HuH-7 (cell line): ENCODE data around the gene THAP11.
A peak's percentile ranks its signal among the peaks of the same experiment; 100 is the strongest.
"Not testable (repeated sequence)": the region's sequence is repeated elsewhere in the genome, so short reads cannot be mapped to it uniquely, and the experiment has no call there.

Experiments used
- DNase-seq: peaks from one replicate; pipeline ENCODE4 v3.0.0; 2011; ENCODE audit warnings: low spot score

THAP11 gene

DNA sequence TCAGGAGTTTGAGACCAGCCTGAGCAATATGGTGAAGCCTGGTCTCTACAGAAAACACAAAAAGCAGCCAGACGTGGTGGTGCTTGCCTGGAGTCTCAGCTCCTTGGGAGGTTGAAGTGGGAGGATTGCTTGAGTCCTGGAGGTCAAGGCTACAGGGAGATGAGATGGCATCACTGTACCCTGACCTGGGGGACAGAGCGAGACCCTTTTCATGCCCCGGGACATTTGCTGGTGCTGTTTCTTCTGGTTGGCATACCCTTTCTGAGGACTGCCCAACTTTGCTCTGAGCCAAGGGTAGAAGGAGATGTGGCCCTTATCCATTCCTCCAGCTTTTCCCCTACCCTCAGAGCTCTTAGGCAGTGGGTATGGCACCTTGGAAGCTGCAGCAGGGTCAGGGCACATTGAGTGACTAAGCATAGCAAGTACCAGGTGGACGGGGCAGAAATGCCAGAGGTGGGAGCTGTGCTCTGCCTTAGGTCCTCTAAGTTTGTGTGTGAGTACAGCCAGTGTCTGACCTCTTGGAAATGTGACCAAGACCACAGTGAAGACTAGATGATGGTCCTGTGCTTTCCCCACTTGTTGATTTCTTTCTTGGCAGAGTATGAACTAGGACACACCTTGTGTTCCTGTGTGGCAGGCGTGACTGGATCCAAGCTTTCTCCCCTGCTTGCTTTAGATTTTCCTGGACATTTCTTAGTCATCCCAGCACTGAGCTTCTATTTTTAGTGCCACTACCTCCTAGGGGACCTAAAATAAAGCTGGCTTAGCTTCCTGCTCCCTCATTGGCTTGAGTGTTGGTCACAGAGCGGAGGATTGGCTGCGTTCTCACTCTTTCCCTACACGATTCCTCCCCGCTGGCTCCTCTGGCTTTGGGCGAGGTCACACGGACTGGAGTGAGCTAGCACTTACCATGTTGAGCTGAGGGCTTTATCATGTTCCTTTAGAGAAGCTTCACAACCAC is 20.8 kb downstream of the THAP11 start:
- DNase-seq: no peak

DNA sequence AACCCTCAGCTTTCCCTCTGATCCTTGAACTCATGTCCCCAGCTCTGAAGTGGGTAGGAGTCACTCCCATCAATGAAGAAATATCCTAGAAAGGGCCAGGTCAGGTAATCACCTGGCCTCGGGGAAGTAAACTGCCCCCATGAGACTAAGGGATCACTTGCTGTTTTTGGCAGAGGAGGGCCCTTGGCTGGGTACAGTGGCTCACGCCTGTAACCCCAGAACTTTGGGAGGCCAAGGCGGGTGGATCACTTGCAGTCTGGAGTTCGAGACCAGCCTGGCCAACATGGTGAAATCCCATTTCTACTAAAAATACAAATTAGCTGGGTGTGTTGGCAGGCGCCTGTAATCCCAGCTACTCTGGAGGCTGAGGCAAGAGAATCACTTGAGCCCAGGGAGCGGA is 21.9 kb downstream of the THAP11 start:
- not testable (repeated sequence) for DNase-seq

DNA sequence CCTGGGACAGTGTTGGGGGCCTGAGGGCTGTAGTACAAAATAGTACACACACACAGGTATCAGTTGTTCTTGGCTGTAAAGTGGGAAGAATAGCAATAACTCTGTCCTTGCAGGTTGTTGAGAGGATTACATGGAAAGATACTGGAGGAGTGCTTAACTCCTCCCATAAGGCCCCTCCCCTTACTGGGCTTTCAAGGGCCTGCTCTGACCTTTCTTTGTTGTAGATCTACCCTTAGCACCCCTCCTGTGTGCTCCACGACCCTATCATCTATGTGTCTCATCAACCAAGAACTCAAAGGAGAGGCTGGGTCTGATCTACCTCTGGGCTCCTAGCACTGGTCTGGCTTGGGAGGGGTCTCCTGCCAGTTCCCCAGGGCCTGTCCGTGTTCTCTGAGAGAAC is 22.5 kb downstream of the THAP11 start:
- no peak for DNase-seq

DNA sequence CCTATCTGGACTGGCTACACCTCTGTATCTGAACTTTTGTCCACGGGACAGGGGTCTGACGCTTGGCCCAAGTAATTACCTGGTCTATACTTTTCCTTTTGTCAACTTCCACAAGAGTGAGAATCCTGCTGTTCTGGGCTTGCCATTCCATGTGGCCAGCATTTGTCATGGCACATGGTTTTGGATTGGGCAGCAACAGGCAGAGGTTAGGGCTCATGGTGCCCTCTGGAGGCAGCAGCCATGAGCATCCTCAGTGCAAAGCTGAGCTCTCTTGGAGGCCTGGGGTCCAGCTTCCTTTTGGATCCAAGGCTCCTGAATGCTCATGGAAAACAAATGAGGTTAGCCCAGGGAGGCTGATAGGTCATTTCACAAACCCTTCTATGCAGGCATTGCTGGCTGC is 23.2 kb downstream of the THAP11 start:
- DNase-seq: peak; percentile 71

DNA sequence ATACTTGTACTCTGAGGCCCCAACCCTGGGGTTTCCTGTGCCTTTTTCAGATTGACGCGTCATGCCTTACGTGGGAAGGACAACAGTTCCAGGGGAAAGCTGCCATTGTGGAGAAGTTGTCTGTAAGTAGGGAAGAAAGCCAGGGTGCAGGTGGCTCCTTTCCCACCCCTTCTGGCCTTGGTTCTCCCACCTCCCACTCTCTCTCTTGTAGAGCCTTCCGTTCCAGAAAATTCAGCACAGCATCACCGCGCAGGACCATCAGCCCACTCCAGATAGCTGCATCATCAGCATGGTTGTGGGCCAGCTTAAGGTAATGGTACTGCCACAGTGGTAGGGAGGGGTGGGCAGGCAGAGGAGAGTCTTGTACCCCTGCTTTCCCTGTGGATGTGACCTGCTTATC is 26.2 kb downstream of the THAP11 start:
- no peak for DNase-seq

DNA sequence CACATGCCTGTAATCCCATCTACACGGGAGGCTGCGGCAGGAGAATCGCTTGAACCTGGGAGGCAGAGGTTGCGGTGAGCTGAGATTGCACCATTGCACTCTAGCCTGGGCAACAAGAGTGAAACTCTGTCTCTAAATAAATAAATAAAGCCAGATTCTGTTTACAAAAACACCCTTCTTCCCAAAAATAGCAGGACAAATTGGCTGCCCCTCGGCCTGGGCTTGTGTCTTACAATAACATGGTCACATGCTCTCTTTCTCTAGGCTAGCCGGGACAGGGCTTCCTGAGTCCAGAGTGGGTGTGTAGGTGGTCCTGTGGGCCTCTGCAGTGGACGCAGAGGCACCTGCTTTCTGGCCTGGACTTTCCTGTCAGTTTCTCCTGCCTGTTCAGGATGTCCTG is 27.5 kb downstream of the THAP11 start:
- no peak for DNase-seq

DNA sequence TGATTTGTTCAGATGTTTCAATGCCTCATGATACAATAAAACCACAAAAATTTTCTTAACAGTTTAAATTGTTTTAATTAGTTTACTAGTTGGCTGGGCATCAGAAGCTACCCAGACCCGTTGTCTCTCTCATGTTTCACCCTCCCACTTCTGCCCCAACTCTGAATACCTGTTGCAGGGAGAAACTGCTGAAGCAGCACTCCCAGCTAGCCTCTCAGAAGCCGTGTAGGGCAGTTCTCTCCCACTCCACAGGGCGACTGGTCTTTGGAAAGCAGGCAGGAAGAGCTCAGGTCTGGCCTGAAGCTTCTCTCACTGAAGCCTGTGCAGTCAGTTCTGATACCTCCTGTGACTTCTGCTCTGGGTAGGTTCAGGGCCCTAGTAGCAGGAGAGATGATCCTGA is 29.1 kb downstream of the THAP11 start:
- DNase-seq: no peak

- no peak for DNase-seq
These were observed 30.1 kb downstream of the THAP11 start for GRCh38 chr16:67872131-67872630.

DNA sequence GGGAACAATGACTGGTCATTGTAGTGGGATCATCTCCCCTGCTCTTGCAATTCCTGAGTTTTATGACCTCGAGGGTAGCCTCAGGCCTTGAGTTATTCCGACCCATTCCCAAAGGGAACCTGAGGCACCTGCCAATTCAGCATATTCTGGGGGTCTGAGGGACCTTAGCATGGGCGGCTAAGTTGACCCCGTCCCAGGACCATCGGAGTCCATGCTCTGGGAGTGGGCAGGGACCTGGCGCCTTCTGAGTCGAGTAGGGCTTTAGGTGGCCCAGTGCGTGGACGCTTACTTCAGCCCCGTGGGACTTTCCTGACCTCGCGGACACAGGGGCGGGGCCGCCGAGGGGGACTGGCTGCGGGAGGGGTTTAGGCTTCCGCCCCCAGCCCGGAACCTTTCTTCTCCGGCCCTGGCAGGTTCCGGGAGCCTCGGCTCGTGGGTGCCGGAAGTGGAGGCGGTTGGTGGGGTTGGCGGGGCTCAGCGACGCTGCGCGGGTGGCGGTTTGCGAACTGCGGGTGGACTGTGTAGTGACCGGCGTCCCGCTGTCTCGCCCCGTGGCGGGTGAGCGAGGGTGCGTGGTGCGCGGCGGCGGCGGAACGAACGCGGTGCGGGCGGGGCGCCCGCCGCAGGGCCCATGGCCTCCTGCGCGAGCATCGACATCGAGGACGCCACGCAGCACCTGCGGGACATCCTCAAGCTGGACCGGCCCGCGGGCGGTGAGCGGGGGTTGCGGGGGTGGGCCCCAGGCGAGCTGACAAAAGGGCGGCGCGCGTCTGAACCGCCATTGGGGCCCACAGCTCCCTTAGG is 30.7 kb downstream of the THAP11 start, which contains the start of gene EDC4:
TSS of gene EDC4 (plus strand) at position 422 of the 804 bp plus-strand sequence. CDS start at position 632, 210 bp downstream.
- peak; percentile 96 for DNase-seq

GRCh38 chr16:67873435-67874370 is 31.6 kb downstream of the THAP11 start:
- no peak for DNase-seq

DNA sequence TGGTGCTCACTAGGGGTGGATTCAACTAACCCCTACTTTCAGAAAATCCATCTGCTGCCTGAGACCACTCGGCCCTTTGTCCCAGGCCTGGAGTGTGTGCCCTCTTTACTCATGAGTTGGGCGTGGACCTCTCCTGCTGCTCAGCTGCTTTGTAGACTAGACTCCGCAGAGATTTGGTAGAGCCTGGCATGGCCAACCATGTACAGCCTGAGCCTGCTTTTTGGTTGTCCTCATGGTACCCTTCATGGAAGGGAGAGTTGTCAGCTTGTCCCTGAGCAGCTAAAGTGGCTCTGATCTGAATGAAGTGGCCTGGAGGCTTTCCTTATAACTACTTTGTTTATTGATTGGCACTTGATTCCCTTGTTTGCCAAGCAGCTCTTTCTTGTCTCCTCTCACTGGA is 32.3 kb downstream of the THAP11 start:
- DNase-seq: no peak

DNA sequence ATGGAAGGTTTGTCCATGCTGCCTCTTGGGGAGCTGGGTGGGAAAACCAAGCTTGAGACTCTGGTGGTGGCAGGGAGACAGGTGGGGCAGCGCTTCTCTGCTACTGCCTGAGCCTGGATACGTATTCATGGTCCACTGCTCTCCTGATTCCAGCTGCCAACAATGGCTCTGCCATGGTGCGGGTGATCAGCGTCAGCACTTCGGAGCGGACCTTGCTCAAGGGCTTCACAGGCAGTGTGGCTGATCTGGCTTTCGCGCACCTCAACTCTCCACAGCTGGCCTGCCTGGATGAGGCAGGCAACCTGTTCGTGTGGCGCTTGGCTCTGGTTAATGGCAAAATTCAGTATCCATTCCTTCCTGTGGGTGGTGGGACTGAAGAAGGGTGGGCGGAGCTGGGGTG is 34.9 kb downstream of the THAP11 start:
- no peak for DNase-seq

DNA sequence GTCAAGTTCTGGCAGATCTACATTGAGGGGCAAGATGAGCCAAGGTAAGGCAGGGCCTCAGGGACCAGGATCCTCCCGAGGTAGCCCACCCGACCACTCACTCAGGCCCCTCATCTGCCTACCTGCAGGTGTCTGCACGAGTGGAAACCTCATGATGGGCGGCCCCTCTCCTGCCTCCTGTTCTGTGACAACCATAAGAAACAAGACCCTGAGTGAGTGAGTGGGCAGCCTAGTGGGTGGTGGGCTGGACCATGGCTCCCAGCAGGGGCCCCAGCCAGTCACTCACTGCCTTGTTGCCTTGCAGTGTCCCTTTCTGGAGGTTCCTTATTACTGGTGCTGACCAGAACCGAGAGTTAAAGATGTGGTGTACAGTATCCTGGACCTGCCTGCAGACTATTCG is 36.1 kb downstream of the THAP11 start:
- no peak for DNase-seq

GRCh38 chr16:67878846-67879245 is 36.7 kb downstream of the THAP11 start:
- DNase-seq: no peak

GRCh38 chr16:67879462-67879861 is 37.3 kb downstream of the THAP11 start:
- DNase-seq: no peak

- no peak for DNase-seq
These were observed 37.8 kb downstream of the THAP11 start for GRCh38 chr16:67879936-67880335.

- no peak for DNase-seq
These were observed 38.5 kb downstream of the THAP11 start for GRCh38 chr16:67880584-67880983.

DNA sequence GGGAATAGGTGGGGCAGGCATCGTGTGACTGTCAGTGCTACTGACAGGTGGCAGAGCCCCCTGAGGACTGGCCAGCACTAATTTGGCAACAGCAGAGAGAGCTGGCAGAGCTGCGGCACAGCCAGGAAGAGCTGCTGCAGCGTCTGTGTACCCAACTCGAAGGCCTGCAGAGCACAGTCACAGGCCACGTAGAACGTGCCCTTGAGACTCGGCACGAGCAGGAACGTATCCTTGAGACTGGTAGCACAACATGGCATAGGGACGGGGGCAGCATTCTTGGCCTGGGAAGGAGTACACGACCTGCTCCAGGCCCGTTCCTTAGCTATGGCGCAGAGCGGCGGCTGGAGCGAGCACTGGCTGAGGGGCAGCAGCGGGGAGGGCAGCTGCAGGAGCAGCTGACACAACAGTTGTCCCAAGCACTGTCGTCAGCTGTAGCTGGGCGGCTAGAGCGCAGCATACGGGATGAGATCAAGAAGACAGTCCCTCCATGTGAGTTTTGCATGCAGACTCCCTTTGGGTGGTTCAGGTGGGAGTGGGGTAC is 39.6 kb downstream of the THAP11 start:
- DNase-seq: no peak

GRCh38 chr16:67882374-67883145 is 40.4 kb downstream of the THAP11 start:
- DNase-seq: no peak

DNA sequence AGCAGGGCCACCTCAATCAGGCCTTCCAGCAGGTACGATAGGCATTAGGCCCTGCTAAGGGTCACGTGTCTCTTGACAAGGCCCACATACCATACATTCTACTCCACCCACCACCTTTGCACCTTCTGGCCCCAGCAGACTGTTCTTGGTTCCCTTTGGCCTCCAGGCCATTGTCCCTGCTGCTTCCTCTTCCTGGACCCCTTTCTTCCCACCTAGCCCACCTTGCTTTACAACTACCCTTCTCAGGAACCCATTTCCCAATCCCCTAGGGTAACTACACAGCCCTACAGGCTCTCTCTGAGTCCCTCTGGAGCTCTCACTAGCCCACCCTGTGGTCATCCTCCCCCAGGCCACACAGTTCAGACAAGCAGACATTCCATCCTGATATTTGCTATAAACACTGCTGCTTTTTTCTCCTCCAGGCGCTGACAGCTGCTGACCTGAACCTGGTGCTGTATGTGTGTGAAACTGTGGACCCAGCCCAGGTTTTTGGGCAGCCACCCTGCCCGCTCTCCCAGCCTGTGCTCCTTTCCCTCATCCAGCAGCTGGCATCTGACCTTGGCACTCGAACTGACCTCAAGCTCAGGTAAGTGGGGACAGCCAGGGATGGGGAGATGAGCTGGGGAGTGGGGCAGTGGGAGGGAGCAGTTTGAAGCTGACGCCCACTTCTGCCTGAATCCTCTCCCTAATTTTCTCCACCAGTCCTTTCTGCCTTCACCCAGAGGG is 41.2 kb downstream of the THAP11 start:
- no peak for DNase-seq
